ENCODE measurements around the gene FBXO28.

- TF ChIP-seq EZH2 (IDR thresholded peaks at IDR 0.05; ENCODE audit: borderline replicate concordance, low read depth, low read length, poor library complexity, severe bottlenecking), result no peak
- no peak for TF ChIP-seq CTCF (conservative IDR thresholded peaks at IDR 0.05; ENCODE audit: low read depth, low read length)
These were observed 17.1 kb upstream of the FBXO28 start for GRCh38 chr1:224096773-224097172.
